Astrocyte (in vitro differentiated cells and primary cell): Measurements from ENCODE around the gene A4GALT.

ENCODE experiments used
- CTCF ChIP-seq: IDR thresholded peaks from 2 replicates; pipeline ENCODE4 v1.5.1; 2011; ENCODE audit warnings: low read depth, mild to moderate bottlenecking, inconsistent platforms, low read length, moderate library complexity; ENCODE audit not compliant: insufficient read depth
- EZH2 ChIP-seq: IDR thresholded peaks from 2 replicates; pipeline ENCODE4 v1.6.1; 2012; ENCODE audit warnings: mild to moderate bottlenecking, low read length, inconsistent platforms; ENCODE audit not compliant: insufficient read depth

GRCh38 chr22:42752912-42753311, 32.2 kb upstream of the A4GALT start:
- no peak for TF ChIP-seq CTCF
- TF ChIP-seq EZH2 = no peak
